GM23248 (cell line): ENCODE measurements around the gene UBTD1.

Source experiments
- EZH2 ChIP-seq: fragments of 200-600 bp; sonication (generic); IDR thresholded peaks from 2 replicates; pipeline ENCODE4 v1.6.1; 2018; ENCODE audit warnings: antibody characterized with exemption, mild to moderate bottlenecking; ENCODE audit not compliant: insufficient read depth, poor library complexity, severe bottlenecking
- EZH2phosphoT487 ChIP-seq: fragments of 200-600 bp; sonication (generic); IDR thresholded peaks from 2 replicates; pipeline ENCODE4 v1.6.1; 2018; ENCODE audit warnings: antibody characterized with exemption, moderate library complexity, mild to moderate bottlenecking, low read depth; ENCODE audit not compliant: insufficient read depth

DNA sequence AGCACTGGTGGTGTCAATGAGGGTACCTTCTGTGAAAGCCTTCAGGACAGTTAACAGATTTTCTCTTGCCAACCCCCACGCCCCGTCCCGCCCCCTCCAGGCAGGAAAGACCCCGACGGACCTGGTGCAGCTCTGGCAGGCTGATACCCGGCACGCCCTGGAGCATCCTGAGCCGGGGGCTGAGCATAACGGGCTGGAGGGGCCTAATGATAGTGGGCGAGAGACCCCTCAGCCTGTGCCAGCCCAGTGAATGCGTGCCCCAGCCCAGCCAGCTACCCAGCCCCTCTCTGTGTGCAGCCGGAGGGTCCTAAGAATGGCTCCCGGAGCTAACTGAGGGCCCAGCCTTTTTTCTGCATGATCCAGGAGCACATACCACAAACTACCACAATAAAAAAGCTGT lies 84.8 kb downstream of the UBTD1 start:
- TF ChIP-seq EZH2 (no peak), EZH2phosphoT487 (no peak)
